RKO (cell line): ENCODE measurements around the gene CD99.

Experiments
- DNase-seq: peaks from one replicate; pipeline ENCODE4 v3.0.0-alpha.2; 2016; ENCODE audit warnings: low spot score

Gene CD99

DNA sequence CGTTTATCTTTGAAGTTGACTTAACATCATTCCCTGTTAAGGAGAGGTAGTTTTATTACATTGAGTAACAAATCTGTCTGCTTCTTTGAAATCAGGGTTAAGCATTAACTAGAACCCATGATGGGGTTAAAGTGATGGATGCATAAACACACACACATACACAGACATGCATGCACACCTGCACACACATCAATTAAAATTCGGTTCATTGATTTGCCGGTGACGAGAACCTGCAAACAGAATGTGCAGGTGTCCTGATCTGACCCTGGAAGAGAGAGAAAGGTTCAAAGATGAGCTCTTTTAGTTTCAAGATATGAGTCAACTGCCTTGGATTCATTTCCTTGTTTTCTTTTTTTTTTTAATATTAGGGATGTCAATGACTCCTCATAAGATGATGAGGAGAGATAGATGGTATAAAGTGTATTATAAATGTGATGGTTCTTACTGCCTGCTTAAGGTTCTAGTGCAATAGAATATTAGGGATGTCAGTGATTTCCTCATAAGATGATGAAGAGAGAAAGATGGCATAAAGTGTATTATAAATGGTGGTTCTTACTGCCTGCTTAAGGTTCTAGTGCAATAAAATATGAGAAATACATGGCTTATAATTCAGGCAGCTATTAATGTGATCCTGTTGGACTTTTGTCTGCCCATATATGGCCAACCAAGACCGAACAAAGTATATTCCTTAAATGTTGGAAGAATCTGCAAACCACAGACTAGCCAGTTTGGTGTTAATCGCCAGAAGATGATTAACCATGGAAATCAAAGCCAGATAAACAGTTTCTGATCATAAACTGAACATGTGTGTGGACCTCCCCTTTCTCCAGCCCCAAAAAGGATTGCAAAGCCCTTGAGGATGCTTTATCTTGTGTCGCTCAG lies 14.1 kb upstream of the CD99 start:
- DNase-seq = no peak

DNA sequence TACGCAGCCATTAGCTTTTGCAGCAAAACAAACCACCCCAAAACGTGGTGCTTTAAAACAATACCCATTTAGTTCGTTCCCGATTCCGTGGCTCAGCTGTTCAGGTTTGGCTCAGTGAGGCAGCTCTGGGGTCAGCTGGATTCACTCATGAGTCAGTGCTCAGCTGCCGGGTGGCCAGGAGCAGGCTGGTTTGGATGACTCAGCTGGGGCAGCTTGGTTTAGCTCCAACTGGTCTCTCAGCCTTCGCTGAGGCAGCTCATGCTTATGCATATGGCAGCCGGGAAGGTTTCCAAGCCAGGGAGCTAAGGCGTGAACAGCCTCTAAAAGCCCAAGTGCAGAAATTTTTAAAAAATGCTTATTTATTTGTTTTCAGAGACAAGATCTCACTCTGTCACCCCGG lies 13.3 kb upstream of the CD99 start:
- DNase-seq = peak; percentile 97

DNA sequence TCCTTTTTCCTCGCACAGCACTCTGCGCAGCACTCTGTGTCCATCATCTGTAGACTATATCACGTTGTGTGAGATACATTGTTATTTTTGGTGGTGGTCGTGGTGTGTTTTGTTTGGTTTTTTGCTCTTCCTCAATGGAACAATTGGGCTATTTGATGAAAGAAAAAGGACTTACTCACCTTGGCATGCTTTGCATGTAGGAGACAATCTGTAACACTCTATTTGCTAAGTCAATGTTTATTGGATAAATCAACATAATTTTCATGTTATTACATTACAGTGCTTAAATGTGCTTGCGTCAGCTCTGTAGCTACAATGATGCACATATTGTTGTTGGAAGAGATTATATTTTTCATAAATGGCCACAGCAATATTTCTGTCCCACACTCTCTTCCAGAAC lies 12.5 kb upstream of the CD99 start:
- no peak for DNase-seq

DNA sequence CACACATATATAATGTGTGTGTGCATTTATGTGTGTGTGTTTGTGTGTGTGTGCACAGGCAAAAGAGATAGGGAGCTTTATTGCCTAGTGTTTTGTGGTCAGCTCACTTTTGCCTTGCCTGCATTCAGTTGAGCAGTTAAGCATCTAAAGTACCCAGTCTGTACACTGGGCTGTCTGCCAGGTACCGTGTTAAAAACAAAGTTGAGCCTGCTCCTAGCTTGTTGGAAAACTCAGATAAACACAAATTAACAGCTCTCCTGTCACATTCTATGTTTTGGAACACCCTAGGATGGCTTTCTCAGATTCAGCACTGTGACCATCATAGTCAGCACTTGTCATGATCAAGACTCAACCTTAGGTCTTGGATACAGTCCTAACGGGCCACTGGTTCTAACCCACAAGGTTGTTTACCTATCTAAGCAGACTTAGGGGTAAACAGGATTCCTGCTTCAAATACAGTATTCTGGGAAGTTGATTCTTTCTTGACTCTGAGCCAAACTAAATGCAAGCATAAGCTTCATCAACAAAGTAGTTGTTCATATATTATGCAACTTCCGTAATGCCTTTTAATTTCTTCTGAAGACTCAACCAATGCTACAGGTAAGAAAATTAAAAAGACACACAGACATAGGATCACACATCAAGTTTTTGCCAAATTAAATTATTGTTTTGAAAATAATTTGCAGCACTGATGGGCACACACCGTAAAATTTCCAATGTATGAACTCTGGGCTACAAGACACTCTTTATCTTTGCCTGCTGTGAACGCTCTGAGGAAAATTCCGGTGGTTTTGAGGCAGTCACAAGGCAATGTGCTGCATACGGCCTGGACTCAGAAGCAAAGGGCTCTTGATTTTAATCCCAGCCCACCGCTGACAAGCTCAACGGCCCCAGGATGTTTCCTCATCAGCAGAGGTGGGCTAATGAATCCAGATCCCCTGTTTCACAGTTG lies 11.3 kb upstream of the CD99 start:
- no peak for DNase-seq

DNA sequence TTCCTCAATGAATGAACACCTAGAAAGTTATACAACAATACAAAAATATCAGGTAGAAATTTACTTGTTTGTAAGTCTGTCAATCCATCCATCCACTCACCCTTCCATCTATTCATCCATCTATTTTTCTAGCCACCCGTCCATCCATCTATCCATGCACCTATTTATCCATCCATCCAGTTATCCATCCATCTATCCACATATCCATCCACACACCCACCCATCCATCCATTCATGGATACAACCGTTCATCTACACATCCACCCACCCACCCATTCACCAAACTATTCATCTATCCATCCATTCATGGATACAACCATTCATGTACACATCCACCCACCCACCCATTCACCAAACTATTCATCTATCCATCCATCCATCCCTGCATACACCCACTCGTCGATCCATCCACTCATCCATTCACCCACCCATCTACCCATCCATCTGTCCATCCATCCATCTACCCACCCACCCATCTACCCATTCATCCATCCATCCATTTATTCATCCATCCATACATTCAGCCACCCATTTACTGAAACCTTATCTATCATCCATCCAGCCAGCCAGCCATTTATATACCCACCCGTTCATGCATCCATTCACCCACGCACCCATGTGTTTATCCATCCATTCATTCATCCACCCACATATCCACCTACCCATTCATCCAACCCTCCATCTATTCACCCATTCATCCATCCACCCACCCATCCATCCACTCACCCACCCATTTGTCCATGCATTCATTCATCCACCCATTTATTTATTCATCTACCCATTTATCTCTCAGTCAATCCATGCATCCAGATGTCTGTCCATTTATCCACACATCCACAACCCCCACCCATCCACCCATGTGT lies 10.4 kb upstream of the CD99 start:
- DNase-seq = no peak

DNA sequence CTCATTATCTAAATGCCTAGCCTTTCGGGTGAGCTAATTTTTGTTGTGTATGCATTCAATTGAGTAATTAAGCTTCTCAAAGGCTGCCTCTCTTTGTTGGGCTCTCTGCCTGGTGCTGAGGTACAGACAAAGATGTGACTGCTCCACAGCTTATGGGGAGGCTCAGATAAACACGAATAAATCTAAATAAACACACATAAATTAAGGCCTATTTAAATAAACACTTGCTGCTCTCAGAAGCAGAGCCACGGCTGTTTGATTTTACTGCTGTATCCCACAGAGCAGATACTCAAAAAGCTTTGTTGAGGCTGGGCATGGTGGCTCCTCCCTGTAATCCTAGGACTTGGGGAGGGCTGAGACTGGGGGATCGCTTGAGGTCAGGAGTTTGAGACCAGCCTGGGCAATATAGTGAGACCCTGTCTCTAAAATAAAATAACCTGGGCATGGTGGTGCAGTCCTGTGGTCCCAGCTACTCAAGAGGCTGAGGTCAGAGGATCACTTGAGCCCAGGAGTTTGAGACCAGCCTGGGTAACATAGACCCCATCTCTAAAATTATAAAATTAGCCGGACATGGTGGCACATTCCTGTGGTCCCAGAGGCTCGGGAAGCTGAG lies 8.4 kb upstream of the CD99 start:
- DNase-seq = no peak

DNA sequence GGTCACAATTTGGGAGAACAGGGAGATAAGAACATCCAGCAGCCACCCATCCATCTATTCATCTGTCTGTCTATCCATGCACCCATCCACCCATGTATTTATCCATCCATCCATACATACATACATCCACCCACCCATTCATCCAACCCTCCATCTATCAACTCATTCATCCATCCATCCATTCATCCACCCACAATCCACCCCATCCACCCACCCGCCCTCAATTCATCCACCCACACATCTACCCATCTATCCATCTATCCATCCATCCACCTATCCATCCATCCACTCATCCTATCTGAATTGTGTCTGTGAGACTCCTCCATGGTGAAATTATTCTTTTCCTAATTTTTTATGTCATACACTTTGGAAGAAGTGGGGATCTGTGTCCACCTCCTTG lies 6.8 kb upstream of the CD99 start:
- DNase-seq = no peak

DNA sequence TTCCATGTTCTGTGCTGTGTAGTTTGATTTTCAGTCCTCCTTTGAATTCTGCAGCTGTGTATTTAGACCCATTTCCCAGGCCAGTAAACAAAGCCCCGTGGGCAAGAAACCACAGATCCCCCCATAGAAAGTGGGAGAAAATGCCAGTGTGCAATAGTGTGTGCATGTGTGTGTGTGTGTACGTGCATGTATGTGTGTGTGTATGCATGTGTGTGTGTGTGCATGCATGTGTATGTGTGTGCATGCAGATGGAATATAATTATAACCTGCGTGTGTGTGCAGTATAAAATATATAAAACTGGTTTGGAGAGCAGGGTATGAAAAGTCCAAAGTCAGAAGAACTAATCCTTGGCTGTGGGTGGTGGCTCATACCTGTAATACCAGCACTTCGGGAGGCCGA lies 5.2 kb upstream of the CD99 start:
- no peak for DNase-seq

DNA sequence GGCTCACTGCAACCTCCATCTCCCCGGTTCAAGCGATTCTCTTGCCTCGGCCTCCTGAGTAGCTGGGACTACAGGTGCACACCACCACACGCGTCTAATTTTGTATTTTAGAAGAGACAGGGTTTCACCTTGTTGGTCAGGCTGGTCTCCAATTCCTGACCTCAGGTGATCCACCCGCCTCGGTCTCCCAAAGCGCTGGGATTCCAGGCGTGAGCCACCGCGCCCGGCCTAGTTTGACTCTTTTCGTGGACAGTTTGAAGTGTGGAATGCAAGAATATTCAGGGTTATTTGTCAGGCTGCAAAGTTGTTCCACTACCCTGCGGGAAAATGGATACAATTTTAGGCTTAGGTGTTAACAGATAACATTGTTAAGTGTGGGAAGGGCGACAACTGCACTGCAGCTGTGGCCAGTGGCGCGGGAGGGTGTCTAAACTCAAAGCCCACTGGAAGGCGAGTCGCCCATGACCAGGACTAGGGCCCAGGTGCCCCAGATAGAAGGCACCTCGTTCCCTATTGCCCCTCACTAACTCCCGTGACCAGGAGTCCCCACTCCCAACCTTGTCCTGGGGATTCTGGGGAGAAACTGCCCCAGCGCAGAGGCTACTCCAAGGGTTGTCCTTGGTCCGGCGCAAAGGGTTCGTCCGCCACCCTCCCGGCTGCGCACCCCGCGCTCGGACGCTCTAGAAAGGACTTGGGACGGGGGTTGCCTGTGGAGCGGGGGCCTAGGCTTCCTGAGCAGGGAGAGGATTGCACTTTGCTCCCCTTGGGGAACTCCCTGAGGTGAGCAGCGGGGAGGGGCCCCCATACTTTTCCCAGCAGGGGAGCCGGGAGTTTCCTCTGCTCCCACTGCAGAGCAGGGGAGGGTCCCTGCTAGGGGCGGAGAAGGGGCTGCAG lies 1.1 kb upstream of the CD99 start:
- no peak for DNase-seq

DNA sequence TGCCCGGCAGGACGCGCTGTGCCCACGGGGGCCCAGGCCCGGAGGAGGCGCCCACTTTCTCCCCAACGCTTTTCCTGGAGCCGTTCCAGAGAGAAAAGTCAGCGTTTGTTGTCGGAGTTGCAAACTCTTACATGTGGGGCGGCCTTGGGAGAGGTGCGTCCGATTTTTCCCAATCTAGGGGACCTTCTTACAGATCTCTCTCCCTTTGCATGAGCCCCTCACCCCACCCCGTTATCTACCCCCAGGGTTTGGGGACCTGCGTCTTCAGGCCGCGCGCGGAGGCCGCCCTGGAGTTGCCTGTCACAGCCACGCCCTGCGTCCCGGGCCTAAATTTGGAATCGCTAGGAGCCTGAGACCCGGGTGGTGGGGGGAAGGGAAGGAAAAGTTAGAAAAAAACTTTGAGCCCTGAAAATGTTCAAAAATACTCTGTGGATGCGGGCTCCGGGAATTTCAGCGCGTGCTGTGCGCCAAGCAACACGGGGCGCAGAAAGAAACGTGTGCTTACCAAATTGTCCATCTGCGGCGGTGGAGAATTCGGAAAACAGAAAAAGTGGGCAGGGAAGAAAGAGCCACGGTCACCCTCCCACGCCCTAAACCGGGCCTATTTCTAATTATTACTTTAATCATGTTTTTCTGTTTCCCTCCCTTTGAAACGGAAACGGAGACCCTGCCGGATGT lies 587 bp downstream of the CD99 start:
- DNase-seq = peak; percentile 55

DNA sequence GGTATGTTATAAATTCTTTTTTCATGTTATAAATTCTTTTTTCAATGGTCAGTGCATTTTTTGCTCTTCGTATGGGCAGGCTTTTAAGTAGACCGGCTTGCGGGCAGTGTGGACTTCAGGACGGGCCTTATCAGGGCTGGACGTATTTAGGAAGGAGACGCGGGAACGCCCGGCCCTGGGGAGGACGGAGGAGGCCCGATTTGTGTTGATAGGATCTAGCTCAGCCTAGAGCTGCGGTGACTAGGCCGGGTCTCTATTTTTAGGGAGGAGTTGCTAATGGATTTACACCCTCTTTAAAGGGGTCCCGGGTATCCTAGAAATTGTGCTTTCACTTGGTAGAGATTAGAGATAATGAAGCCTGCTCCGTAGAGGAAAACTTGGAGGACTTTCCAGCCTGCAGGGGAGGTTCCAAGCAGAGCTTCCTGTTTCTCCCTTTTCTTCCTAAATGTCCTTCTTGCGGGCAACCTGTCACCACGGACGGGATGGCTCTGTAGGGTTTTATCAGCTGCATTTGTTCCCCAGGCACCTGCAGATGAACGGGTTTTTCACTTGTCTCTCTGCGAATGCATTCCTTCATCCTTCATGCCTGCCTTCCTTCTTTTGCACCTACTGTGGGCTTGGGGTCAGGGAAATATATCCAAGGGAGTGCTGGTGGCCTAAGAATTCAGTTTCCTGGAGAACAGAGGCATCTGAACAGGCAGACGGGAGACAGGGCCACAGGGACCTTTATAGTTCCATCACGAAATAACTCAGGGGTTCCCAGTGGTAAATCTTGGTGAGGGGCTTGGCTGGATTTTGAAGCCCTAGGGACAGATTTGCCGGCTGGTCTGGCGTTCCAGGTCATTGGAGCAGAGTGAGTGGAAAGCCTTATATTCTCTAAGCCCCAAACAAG lies 1.4 kb downstream of the CD99 start:
- peak; percentile 63 for DNase-seq

DNA sequence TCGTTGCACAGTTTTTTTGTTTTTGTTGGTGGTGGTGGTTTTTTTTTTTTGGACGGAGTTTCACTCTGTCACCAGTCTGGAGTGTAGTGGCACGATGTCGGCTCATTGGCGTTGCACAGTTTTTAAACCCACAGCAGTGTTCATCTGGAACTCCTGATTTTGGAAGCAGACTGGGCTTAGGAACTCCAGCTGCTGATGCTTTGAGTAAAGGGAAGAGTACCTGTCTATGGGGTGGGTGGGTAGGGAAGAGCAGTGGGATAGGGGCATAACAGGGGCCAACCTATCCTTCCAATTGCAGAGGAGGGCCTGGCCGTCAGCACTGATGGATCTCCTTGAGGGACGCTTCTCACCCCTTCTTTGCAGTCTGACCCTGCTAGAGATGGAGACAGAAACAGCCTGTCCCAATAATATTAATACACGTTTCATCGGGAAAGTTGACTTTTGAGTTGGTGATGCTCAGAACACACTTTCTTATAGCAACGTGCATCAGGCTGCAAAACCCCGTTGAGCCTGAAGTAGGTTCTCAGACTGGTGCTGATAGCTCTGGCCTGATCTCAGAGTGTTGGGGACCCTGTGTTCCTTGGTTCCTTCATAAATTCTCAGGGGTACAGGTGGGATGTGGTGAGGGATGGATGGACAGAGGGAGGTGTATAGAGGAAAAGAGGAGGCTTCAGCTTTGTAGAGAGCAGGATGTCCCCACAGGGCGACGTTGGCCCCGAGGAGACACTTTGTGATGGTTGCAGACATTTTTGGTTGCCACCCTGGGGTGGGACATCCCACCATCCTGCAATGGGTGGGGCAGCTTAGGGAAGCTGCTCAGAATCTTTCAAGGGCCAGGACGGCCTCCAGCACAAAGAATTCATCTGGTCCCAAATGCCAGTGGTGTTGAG lies 2.3 kb downstream of the CD99 start:
- no peak for DNase-seq

DNA sequence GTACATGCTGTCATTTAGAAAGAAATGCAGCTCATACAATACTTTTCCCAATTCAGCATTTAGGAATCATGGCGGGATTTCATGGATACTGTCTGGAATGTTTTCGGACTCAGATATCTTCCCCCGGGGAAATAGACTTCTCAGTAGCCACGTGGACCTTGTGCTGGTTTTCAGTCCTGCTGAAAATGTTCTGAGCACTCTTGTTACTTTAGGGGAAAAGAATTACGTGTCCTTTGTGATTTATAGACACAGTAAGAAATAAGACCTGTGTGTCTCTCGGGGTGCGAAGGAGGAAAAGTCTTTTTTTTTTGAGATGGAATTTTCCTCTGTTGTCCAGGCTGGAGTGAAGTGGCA lies 3.8 kb downstream of the CD99 start:
- no peak for DNase-seq

DNA sequence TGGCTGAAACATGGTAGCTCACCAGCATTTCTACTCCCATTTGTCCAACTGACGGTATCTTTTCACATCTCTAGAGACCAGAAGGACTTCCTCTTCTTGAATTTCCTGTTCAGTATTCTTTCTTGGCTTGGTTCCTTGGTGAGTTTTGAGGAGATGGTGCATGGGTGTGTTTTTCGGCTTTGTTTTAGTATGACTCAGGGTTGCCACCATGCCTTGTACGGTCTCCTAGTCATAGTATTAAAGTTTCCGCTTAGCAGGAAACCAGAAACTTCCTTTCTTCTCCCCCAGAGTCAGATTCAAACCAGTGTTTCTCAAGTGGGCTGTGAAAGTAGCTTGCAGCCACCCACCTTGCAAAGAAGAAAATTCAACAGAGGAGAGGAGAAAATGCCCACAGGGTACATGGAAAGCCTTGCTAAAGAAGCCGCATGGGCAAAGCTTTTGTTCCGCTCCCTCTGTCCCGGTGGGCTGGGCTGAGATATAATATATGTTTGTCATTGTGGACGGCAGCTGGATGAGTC lies 5.7 kb downstream of the CD99 start:
- peak; percentile 14 for DNase-seq

DNA sequence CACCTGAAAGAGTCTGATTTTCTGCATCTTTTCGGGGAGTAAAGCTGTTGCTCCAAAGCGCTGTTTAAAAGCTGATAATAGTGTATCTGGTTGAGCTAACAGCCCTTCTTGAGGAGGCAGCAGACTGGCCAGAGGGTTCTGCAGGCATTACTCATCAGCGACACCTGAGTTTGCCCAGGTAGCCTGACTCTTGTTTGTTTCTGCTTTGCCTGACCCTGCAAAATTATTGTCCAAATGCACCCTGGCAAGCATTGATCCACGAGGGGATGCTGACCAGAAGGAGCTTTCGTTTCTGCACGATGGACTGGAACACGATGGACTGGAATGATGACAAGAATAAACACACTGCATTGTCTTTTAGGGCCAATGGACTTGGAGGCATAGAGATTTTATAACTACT lies 6.2 kb downstream of the CD99 start:
- DNase-seq = no peak

DNA sequence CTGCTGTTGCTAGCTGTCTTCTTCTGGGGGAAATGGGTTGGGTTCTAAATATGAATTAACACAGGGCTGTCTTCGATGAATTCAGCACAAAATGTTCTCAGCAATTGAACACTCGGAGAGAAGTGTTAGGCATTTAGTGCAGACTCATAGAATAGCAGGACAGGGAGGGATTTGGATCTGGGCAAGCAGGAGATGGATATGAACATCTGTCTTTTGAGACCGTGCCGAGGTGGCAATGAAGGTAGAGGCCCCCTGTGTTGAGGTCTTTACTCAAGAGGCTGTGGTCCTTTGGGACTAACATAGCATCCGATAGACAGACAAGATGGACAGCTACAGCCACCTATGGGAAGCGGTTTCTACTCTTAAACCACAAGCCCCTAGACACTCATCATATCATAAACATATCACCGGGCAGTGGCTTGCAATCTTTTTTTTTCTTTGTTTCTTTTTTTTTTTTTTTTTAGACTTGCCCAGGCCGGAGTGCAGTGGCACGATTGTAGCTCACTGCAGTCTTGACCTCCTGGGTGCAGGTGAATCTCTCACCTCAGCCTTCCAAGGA lies 6.7 kb downstream of the CD99 start:
- no peak for DNase-seq

DNA sequence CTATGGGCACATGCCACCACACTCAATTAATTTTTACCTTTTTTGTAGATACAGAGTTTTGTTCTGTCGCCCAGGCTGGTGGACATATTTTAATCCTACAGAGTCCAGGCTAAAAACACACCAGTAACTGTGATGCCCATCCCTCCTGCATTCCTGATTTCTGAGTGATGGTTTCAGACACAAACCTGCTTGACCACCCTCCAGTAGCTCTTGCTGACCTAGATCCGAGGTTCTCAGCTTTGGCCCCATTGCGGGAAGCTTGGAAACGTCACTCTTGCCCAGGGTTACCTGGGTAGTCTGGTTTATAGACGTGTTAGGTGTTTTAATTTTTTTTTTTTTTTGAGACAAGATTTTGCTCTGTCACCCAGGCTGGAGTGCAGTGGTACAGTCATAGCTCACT lies 7.5 kb downstream of the CD99 start:
- DNase-seq = no peak

DNA sequence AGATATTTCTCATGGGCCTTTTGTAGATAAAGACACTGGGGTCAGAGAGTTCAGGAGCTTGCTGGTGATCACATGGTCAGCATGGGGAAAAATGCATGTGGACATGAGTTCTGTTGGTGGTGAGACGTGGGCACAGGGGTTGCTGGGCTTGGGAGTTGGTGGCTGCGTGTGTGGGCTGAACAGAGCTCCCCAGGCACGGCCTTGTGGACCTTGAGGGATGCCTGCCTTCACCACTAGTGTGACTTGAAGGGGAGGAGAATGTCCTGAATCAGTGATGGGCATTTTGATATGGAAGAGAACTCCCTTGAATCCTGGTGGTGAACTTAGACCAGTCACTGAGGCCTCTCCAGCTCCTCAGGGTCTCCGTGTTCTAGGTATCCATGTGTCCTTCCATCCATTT lies 8.9 kb downstream of the CD99 start:
- DNase-seq = no peak
